Right atrium auricular region (tissue), 2 donors: ENCODE measurements around the gene TMC1. TPM values are rescaled to one million over a fixed set of nuclear protein-coding genes. Genes with fewer than 3 reads are reported as not detected.
"Not testable (repeated sequence)": the region's sequence is repeated elsewhere in the genome, so short reads cannot be mapped to it uniquely, and the experiment has no call there.

Experiments used
- DNase-seq: peaks from one replicate; pipeline ENCODE4 v3.0.0-alpha.2; 2019; ENCODE audit warnings: low spot score
- H3K27ac ChIP-seq, 2 donors: fragments of 200-600 bp; sonication (generic); 1 replicate in 1 of 2; 2 replicates in 1 of 2; pipeline ENCODE4 v1.5.1; 2016 to 2019
- H3K27me3 ChIP-seq, 2 donors: fragments of 200-600 bp; sonication (generic); one replicate each; pipeline versions ENCODE4 v1.5.1 to v1.6.0; 2017 to 2019
- H3K36me3 ChIP-seq: fragments of 200-600 bp; sonication (generic); one replicate; pipeline ENCODE4 v1.5.1; 2016
- H3K4me1 ChIP-seq, 2 donors: fragments of 200-600 bp; sonication (generic); one replicate each; pipeline versions ENCODE4 v1.5.1 to v1.6.0; 2017 to 2019
- H3K4me3 ChIP-seq, 2 donors: fragments of 200-600 bp; sonication (generic); 1 replicate in 1 of 2; 2 replicates in 1 of 2; pipeline ENCODE4 v1.5.1; 2017 to 2019; ENCODE audit warnings: mild to moderate bottlenecking in 1 of 2, moderate library complexity in 1 of 2
- H3K9me3 ChIP-seq, 2 donors: fragments of 200-600 bp; sonication (generic); one replicate each; pipeline ENCODE4 v1.5.1; 2019
- CTCF ChIP-seq, 2 donors: fragments of 200-600 bp; sonication (generic); IDR thresholded peaks; one replicate each; pipeline ENCODE4 v1.5.1; 2019; ENCODE audit warnings: antibody characterized with exemption in 2 of 2
- total RNA-seq, 2 donors: library from RNA; depleted of rRNA; stranded (reverse); fragments of >200 nt; gene quantifications; one replicate each; pipeline ENCODE4 v1.1.0, GENCODE V29; 2016

Gene TMC1
- total RNA-seq, 2 donors from 2014 or later: not detected

GRCh38 chr9:72491242-72491641, 30.2 kb upstream of the TMC1 start:
- Histone ChIP-seq H3K4me3 (no peak overlapping the region), H3K27ac (no peak overlapping the region), H3K4me1 (no peaks in the 10 kb centered on the region), H3K27me3 (no peaks in the 10 kb centered on the region), H3K36me3 (no peaks in the 10 kb centered on the region), H3K9me3 (no peaks in the 10 kb centered on the region)
- no peak for TF ChIP-seq CTCF (IDR thresholded peaks at IDR 0.05)
- no peak for DNase-seq

- no peak for TF ChIP-seq CTCF (IDR thresholded peaks at IDR 0.05)
- Histone ChIP-seq H3K4me3 (no peak overlapping the region), H3K4me1 (no peaks in the 10 kb centered on the region), H3K27ac (no peak overlapping the region), H3K36me3 (no peaks in the 10 kb centered on the region), H3K9me3 (no peaks in the 10 kb centered on the region), H3K27me3 (no peaks in the 10 kb centered on the region)
- no peak for DNase-seq
These were observed 27.4 kb upstream of the TMC1 start for GRCh38 chr9:72494051-72494450.

GRCh38 chr9:72497447-72498046, 23.9 kb upstream of the TMC1 start:
- Histone ChIP-seq H3K4me3 (no peak overlapping the region), H3K36me3 (no peaks in the 10 kb centered on the region), H3K9me3 (no peaks in the 10 kb centered on the region), H3K27me3 (no peaks in the 10 kb centered on the region), H3K4me1 (no peaks in the 10 kb centered on the region), H3K27ac (no peak overlapping the region)
- DNase-seq: no peak
- TF ChIP-seq CTCF (IDR thresholded peaks at IDR 0.05): no peak

- no peak overlapping the region for H3K27ac ChIP-seq
- TF ChIP-seq CTCF (IDR thresholded peaks at IDR 0.05): no peak
These were observed 14.8 kb upstream of the TMC1 start for GRCh38 chr9:72506615-72507014.

GRCh38 chr9:72509053-72509452, 12.4 kb upstream of the TMC1 start:
- no peak for TF ChIP-seq CTCF (IDR thresholded peaks at IDR 0.05)
- Histone ChIP-seq H3K9me3 (no peaks in the 10 kb centered on the region), H3K27ac (no peak overlapping the region), H3K4me3 (no peak overlapping the region), H3K36me3 (no peaks in the 10 kb centered on the region), H3K4me1 (no peaks in the 10 kb centered on the region), H3K27me3 (no peaks in the 10 kb centered on the region)
- no peak for DNase-seq

More at GRCh38 chr9:72506615-72507014, 14.8 kb upstream of the TMC1 start:
- Histone ChIP-seq H3K4me3 (no peak overlapping the region), H3K27me3 (no peaks in the 10 kb centered on the region), H3K9me3 (no peaks in the 10 kb centered on the region), H3K4me1 (no peaks in the 10 kb centered on the region), H3K36me3 (no peaks in the 10 kb centered on the region)
- DNase-seq: no peak

GRCh38 chr9:72509635-72510034, 11.8 kb upstream of the TMC1 start:
- Histone ChIP-seq H3K36me3 (no peaks in the 10 kb centered on the region), H3K9me3 (no peaks in the 10 kb centered on the region), H3K27me3 (no peaks in the 10 kb centered on the region), H3K27ac (no peak overlapping the region), H3K4me1 (no peaks in the 10 kb centered on the region), H3K4me3 (no peak overlapping the region)
- TF ChIP-seq CTCF (IDR thresholded peaks at IDR 0.05): no peak
- DNase-seq: no peak

GRCh38 chr9:72521011-72521410, 397 bp upstream of the TMC1 start:
- H3K4me3 ChIP-seq, DNase-seq, H3K36me3 ChIP-seq, H3K9me3 ChIP-seq, H3K27me3 ChIP-seq, H3K4me1 ChIP-seq, H3K27ac ChIP-seq: not testable (repeated sequence)
